ENCODE results near the gene MAGEB16.

MAGEB16 gene

GRCh38 chrX:35798042-35798441 lies at the start of gene MAGEB16:
Gene MAGEB16 (plus strand): TSS chrX:35798342. CDS start chrX:35802197, 3,855 bp downstream.
- DNase-seq (ENCODE audit: low read depth), result no peak

GRCh38 chrX:35773958-35774564 lies 24.1 kb upstream of the MAGEB16 start:
- DNase-seq (ENCODE audit: low read depth), result no peak

- no peak for DNase-seq (ENCODE audit: low read depth)
These were observed 13.1 kb upstream of the MAGEB16 start for GRCh38 chrX:35785075-35785474.

GRCh38 chrX:35786271-35786670 lies 11.9 kb upstream of the MAGEB16 start:
- no peak for DNase-seq (ENCODE audit: low read depth)

GRCh38 chrX:35787867-35788266 lies 10.3 kb upstream of the MAGEB16 start:
- no peak for DNase-seq (ENCODE audit: low read depth)

GRCh38 chrX:35800474-35800873 lies 2.3 kb downstream of the MAGEB16 start:
- DNase-seq (ENCODE audit: low read depth), result no peak

GRCh38 chrX:35809781-35810180 lies 11.6 kb downstream of the MAGEB16 start:
- DNase-seq (ENCODE audit: low read depth), result no peak

- no peak for DNase-seq (ENCODE audit: low read depth)
These were observed 21.1 kb downstream of the MAGEB16 start for GRCh38 chrX:35819241-35819640.

GRCh38 chrX:35826503-35826902 lies 28.4 kb downstream of the MAGEB16 start:
- no peak for DNase-seq (ENCODE audit: low read depth)

- no peak for DNase-seq (ENCODE audit: low read depth)
These were observed 31.4 kb downstream of the MAGEB16 start for GRCh38 chrX:35829501-35829900.

GRCh38 chrX:35841872-35842271 lies 43.7 kb downstream of the MAGEB16 start:
- no peak for DNase-seq (ENCODE audit: low read depth)

- no peak for DNase-seq (ENCODE audit: low read depth)
These were observed 44.5 kb downstream of the MAGEB16 start for GRCh38 chrX:35842674-35843073.

GRCh38 chrX:35847736-35848135 lies 49.6 kb downstream of the MAGEB16 start:
- DNase-seq (ENCODE audit: low read depth), result no peak

All from GM04503 (cell line).